M059J (cell line): Measurements from ENCODE around the gene DOK4. TPM values are rescaled to one million over a fixed set of nuclear protein-coding genes. Genes with fewer than 3 reads are reported as not detected.

Source experiments
- DNase-seq: peaks from one replicate; pipeline ENCODE4 v3.0.0-alpha.2; 2012; ENCODE audit warnings: low read depth
- total RNA-seq: library from RNA; depleted of rRNA; stranded (reverse); fragments of >200 nt; shearing (Covaris generic); gene quantifications from 2 replicates; pipeline ENCODE4 v1.2.3, GENCODE V29; 2014

The DOK4 gene
- total RNA-seq, 1 experiment from 2014 or later = 6.2 TPM

- DNase-seq = peak; percentile 51
These were observed 33.6 kb upstream of the DOK4 start for GRCh38 chr16:57519796-57520360.

GRCh38 chr16:57518922-57519321 lies 32.6 kb upstream of the DOK4 start:
- DNase-seq = no peak

GRCh38 chr16:57518520-57518919 lies 32.2 kb upstream of the DOK4 start:
- DNase-seq = no peak

- no peak for DNase-seq
These were observed 31.4 kb upstream of the DOK4 start for GRCh38 chr16:57517397-57518367.

GRCh38 chr16:57516773-57517172 lies 30.5 kb upstream of the DOK4 start:
- DNase-seq = no peak

GRCh38 chr16:57516176-57516725 lies 30.0 kb upstream of the DOK4 start:
- no peak for DNase-seq

GRCh38 chr16:57514791-57515600 lies 28.7 kb upstream of the DOK4 start:
- DNase-seq = no peak

GRCh38 chr16:57514371-57514770 lies 28.1 kb upstream of the DOK4 start:
- DNase-seq = no peak

GRCh38 chr16:57513371-57514102 lies 27.2 kb upstream of the DOK4 start:
- no peak for DNase-seq

- DNase-seq = no peak
These were observed 26.2 kb upstream of the DOK4 start for GRCh38 chr16:57512296-57513001.

- DNase-seq = no peak
These were observed 24.0 kb upstream of the DOK4 start for GRCh38 chr16:57510016-57510871.

GRCh38 chr16:57509231-57509923 lies 23.1 kb upstream of the DOK4 start:
- DNase-seq = peak; percentile 27

GRCh38 chr16:57508035-57508425 lies 21.7 kb upstream of the DOK4 start:
- DNase-seq = no peak

- DNase-seq = no peak
These were observed 21.1 kb upstream of the DOK4 start for GRCh38 chr16:57507136-57508034.

GRCh38 chr16:57505169-57505568 lies 18.9 kb upstream of the DOK4 start:
- DNase-seq = no peak

GRCh38 chr16:57504491-57504890 lies 18.2 kb upstream of the DOK4 start:
- DNase-seq = no peak

GRCh38 chr16:57504001-57504400 lies 17.7 kb upstream of the DOK4 start:
- DNase-seq = no peak

GRCh38 chr16:57503366-57503765 lies 17.1 kb upstream of the DOK4 start:
- DNase-seq = no peak
